ENCODE results near the gene TMIGD1.

DNA sequence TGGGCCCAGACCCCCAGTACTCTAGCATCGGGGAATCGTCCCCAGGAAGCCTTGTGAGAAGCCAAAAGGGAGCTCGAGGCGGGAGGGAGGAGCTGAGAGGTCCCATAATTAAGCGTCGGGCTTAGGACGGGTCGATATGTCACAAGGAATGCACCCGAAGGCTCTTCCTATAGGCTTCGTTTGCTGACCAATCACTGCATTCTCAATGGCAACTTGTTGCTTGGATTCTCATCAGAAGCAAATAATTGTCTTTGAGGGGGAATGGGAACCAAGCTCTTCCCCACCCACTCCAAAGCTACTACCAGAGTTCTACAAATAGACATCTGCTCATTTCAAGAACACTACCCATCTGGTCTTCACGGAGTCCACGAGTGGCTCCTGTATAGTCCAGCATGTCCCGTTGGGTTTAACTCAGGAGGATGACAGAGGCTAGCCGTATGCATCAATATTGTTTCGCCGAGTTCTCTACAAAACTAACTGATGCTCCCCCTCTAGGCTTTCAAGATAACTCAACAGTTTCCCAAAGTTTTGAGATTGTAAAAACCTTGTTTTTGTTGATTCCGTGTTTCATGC lies 41.5 kb downstream of the TMIGD1 start:
- TF ChIP-seq, protein P1, sequence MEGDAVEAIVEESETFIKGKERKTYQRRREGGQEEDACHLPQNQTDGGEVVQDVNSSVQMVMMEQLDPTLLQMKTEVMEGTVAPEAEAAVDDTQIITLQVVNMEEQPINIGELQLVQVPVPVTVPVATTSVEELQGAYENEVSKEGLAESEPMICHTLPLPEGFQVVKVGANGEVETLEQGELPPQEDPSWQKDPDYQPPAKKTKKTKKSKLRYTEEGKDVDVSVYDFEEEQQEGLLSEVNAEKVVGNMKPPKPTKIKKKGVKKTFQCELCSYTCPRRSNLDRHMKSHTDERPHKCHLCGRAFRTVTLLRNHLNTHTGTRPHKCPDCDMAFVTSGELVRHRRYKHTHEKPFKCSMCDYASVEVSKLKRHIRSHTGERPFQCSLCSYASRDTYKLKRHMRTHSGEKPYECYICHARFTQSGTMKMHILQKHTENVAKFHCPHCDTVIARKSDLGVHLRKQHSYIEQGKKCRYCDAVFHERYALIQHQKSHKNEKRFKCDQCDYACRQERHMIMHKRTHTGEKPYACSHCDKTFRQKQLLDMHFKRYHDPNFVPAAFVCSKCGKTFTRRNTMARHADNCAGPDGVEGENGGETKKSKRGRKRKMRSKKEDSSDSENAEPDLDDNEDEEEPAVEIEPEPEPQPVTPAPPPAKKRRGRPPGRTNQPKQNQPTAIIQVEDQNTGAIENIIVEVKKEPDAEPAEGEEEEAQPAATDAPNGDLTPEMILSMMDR (IDR thresholded peaks at IDR 0.05; ENCODE audit: insufficient read depth, low read depth, low read length): no peak
- no peak for TF ChIP-seq EZH2 (IDR thresholded peaks at IDR 0.05; ENCODE audit: insufficient read depth, low read length)
